ENCODE data around the gene NTNG1. TPM values are rescaled to one million over a fixed set of nuclear protein-coding genes. Genes with fewer than 3 reads are reported as not detected.

Gene NTNG1
- total RNA-seq, 1 experiment from 2014 or later = not detected

DNA sequence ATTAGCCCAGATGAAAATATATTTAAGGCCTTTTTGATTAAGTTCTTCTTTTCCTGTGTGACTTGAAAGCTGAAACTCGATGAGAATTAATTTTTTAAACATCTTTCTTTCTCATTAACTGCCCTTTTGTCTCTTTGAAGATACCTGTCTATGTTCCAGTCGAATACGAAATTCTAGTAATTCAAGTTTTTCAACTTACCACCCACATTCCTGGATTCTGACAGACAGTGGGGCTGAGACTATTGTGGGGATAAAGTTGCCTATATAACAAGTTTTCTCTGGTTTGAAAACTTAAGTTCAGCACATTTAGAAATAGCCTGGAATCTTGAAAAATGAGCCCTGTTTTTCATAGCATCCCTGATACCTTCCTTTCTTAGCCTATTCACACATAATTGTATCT, 114.6 kb downstream of the NTNG1 start:
- no peaks in the 10 kb centered on the region for H3K9me3 Mint-ChIP-seq (ENCODE audit: unreplicated experiment)
- no peak overlapping the region for H3K27ac Mint-ChIP-seq (ENCODE audit: low read depth, unreplicated experiment)
- intact Hi-C loops (cut with micrococcal nuclease) = no loop called here
- BruUV-seq (replicated peaks) = no TSS peak
- H3K27me3 Mint-ChIP-seq (ENCODE audit: insufficient read depth, unreplicated experiment) = no peaks in the 10 kb centered on the region
- ChIA-PET CTCF (interaction anchor here (0.9 to 1.3 kb wide), 2 partner anchors 21 to 274 kb away, joined by 4 to 5 read pairs; no protein-coding TSS in a partner anchor), POLR2A (no interaction called here)
- no peaks in the 10 kb centered on the region for H3K4me1 Mint-ChIP-seq (ENCODE audit: insufficient read depth, unreplicated experiment)
- H3K36me3 Mint-ChIP-seq (ENCODE audit: insufficient read depth, unreplicated experiment) = no peaks in the 10 kb centered on the region
- TF ChIP-seq, protein P1, sequence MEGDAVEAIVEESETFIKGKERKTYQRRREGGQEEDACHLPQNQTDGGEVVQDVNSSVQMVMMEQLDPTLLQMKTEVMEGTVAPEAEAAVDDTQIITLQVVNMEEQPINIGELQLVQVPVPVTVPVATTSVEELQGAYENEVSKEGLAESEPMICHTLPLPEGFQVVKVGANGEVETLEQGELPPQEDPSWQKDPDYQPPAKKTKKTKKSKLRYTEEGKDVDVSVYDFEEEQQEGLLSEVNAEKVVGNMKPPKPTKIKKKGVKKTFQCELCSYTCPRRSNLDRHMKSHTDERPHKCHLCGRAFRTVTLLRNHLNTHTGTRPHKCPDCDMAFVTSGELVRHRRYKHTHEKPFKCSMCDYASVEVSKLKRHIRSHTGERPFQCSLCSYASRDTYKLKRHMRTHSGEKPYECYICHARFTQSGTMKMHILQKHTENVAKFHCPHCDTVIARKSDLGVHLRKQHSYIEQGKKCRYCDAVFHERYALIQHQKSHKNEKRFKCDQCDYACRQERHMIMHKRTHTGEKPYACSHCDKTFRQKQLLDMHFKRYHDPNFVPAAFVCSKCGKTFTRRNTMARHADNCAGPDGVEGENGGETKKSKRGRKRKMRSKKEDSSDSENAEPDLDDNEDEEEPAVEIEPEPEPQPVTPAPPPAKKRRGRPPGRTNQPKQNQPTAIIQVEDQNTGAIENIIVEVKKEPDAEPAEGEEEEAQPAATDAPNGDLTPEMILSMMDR (IDR thresholded peaks at IDR 0.05; ENCODE audit: unreplicated experiment) = no peak
- DNase-seq (ENCODE audit: unreplicated experiment) = no peak
- H3K4me3 Mint-ChIP-seq (ENCODE audit: unreplicated experiment) = no peak overlapping the region

DNA sequence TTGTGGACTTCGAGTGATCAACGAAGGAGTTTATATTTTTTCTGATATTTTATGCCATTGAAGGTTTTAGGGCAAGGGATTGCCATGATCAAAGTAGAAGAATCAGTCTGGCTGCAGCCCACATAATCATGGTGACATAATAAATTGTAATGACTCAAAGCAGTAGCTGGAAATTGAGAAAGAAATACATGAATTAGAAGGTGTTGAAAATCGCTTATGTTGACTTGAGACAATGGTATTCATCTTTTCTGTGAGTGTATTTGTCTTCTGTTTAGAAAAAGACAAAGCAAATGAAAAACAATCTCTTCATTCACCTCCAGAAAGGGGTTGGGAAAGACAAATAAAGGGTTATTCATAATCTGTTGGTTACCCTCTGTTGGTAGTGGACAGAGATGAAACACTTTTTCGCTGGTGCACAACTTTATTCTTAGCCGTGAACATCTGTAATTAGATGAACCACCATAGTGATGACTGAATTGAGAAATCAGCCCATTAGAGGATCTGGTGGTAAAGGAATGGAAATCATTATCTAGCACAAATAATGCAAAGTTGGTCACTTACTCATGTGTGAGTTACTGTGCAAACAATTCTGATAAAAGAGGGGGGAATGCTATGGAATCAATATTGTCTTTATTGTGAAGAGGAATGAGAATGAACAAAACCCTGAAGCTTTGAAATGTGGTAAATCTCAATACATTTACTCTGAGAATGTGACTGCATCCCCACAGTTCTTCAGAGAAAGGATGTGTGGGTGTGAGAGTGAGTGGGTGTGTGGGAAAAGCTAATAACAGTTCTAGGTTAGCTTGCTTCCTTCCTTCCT, 121.8 kb downstream of the NTNG1 start:
- Mint-ChIP-seq H3K27ac (ENCODE audit: low read depth, unreplicated experiment) (no peak overlapping the region), H3K9me3 (ENCODE audit: unreplicated experiment) (no peaks in the 10 kb centered on the region), H3K4me3 (ENCODE audit: unreplicated experiment) (no peak overlapping the region), H3K4me1 (ENCODE audit: insufficient read depth, unreplicated experiment) (peaks cover 19% of the 10 kb centered on the region), H3K27me3 (ENCODE audit: insufficient read depth, unreplicated experiment) (no peaks in the 10 kb centered on the region), H3K36me3 (ENCODE audit: insufficient read depth, unreplicated experiment) (no peaks in the 10 kb centered on the region)
- intact Hi-C loops (cut with micrococcal nuclease) = no loop called here
- DNase-seq (ENCODE audit: unreplicated experiment) = no peak
- CTCF ChIA-PET = interaction anchor here (0.6 to 1.3 kb wide), 3 partner anchors 11 to 896 kb away, joined by 3 to 4 read pairs (median 3); no protein-coding TSS in a partner anchor
- POLR2A ChIA-PET = no interaction called here
- TF ChIP-seq, protein P1 (IDR thresholded peaks at IDR 0.05; ENCODE audit: unreplicated experiment) = no peak
- BruUV-seq (replicated peaks) = no TSS peak

DNA sequence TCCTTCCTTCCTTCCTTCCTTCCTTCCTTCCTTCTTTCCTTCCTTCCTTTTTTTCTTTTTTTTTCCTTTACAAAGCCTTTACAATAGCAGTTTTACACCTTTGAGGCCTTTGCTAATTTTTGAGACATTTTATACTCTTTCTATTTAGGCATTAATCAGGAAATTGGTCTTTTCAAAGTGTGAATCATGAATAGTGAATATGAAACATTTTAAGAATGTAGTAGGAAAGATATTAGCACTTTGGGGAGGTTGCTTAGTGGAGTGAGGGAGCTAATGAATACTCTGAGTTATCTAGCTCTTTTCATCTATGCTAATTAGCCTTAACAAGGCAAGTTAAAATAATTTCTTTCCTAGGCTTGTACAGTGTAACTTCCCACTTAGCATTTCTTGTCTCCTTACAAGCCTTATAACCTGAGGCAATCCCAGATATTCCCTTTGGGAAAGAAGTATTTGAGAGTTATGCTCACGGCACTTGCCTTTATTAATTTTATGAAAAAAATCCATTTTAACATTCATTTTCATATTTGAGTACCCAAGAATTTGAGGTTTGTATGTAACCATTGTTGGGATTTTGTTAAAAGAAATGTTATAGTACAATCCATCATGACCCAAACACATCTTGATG, 122.6 kb downstream of the NTNG1 start:
- H3K4me3 Mint-ChIP-seq (ENCODE audit: unreplicated experiment) = no peak overlapping the region

DNA sequence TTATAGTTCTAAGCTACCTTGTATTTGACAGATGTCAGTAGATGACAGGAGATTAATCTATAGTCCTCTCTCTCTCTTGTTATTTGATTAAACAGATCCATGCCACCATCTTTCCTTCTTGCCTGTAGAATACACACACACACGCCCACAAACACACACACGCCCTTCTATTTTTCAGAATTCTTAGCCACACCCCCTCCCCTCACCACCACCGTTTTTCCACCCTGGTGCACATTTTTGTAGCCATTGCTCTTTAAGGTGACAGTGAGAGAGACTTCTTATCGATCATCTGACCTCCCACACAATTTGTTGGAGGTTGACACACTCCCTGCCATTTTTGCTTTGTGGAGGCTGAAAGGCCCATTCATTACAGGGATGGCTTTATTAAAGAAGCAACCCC, 123.2 kb downstream of the NTNG1 start:
- Mint-ChIP-seq H3K27ac (ENCODE audit: low read depth, unreplicated experiment) (peak overlapping the region; percentile 26), H3K27me3 (ENCODE audit: insufficient read depth, unreplicated experiment) (no peaks in the 10 kb centered on the region)
- no TSS peak for BruUV-seq (replicated peaks)

More for the DNA sequence above, 122.6 kb downstream of the NTNG1 start:
- Mint-ChIP-seq H3K27ac (ENCODE audit: low read depth, unreplicated experiment) (no peak overlapping the region), H3K4me1 (ENCODE audit: insufficient read depth, unreplicated experiment) (peaks cover 19% of the 10 kb centered on the region), H3K36me3 (ENCODE audit: insufficient read depth, unreplicated experiment) (no peaks in the 10 kb centered on the region), H3K9me3 (ENCODE audit: unreplicated experiment) (no peaks in the 10 kb centered on the region), H3K27me3 (ENCODE audit: insufficient read depth, unreplicated experiment) (no peaks in the 10 kb centered on the region)
- TF ChIP-seq, protein P1 (IDR thresholded peaks at IDR 0.05; ENCODE audit: unreplicated experiment) = no peak
- BruUV-seq (replicated peaks) = no TSS peak
- CTCF ChIA-PET = interaction anchor here (0.6 to 1.0 kb wide), 2 partner anchors 11 to 895 kb away, joined by 3 to 4 read pairs; no protein-coding TSS in a partner anchor
- POLR2A ChIA-PET = no interaction called here
- intact Hi-C loops (cut with micrococcal nuclease) = no loop called here
- no peak for DNase-seq (ENCODE audit: unreplicated experiment)

More for the DNA sequence above, 123.2 kb downstream of the NTNG1 start:
- no peak for DNase-seq (ENCODE audit: unreplicated experiment)
- no peaks in the 10 kb centered on the region for H3K36me3 Mint-ChIP-seq (ENCODE audit: insufficient read depth, unreplicated experiment)
- ChIA-PET CTCF (interaction anchor here (0.8 to 1.0 kb wide), 2 partner anchors 11 to 266 kb away, joined by 3 to 4 read pairs; no protein-coding TSS in a partner anchor), POLR2A (interaction anchor here (0.6 kb wide), 2 partner anchors 100 to 634 kb away, joined by 3 read pairs; no protein-coding TSS in a partner anchor)
- H3K4me1 Mint-ChIP-seq (ENCODE audit: insufficient read depth, unreplicated experiment) = peaks cover 19% of the 10 kb centered on the region
- no peak overlapping the region for H3K4me3 Mint-ChIP-seq (ENCODE audit: unreplicated experiment)
- H3K9me3 Mint-ChIP-seq (ENCODE audit: unreplicated experiment) = no peaks in the 10 kb centered on the region
- intact Hi-C loops (cut with micrococcal nuclease) = no loop called here
- TF ChIP-seq, protein P1 (IDR thresholded peaks at IDR 0.05; ENCODE audit: unreplicated experiment) = no peak
